Cardiac muscle cell (in vitro differentiated cells and primary cell): ENCODE data around the gene MPZL3. TPM values are rescaled to one million over a fixed set of nuclear protein-coding genes. Genes with fewer than 3 reads are reported as not detected.

Experiments used
- DNase-seq, 2 donors: peaks; one replicate each; pipeline versions ENCODE4 v3.0.0 to v3.0.0-alpha.2; 2010 to 2017; ENCODE audit warnings: low read depth in 1 of 2, low spot score in 1 of 2
- H3K27ac ChIP-seq: fragments of 200-600 bp; sonication (generic); 2 replicates; pipeline ENCODE4 v1.5.1; 2016
- H3K27me3 ChIP-seq: fragments of 200-600 bp; sonication (generic); 2 replicates; pipeline ENCODE4 v1.6.0; 2016; ENCODE audit warnings: control low read depth
- H3K36me3 ChIP-seq: fragments of 200-600 bp; sonication (generic); 2 replicates; pipeline ENCODE4 v1.5.1; 2016; ENCODE audit warnings: control low read depth
- H3K4me1 ChIP-seq: fragments of 200-600 bp; sonication (generic); 2 replicates; pipeline ENCODE4 v1.8.1; 2017; ENCODE audit warnings: low read depth, mild to moderate bottlenecking, mixed run types
- H3K4me3 ChIP-seq: fragments of 200-600 bp; sonication (generic); 2 replicates; pipeline ENCODE4 v1.5.1; 2016; ENCODE audit warnings: mild to moderate bottlenecking
- H3K9me3 ChIP-seq: fragments of 200-600 bp; sonication (generic); 2 replicates; pipeline ENCODE4 v1.5.1; 2017; ENCODE audit warnings: low read depth, mild to moderate bottlenecking, control low read depth
- CTCF ChIP-seq: IDR thresholded peaks from 2 replicates; pipeline ENCODE4 v1.5.1; 2012; ENCODE audit warnings: low read depth, mild to moderate bottlenecking, low read length
- polyA plus RNA-seq: library from polyadenylated mRNA; unstranded; fragments of >200 nt; fragmentation: Nextera tagmentation; extraction: Ambion mirVana; gene quantifications from 2 replicates; pipeline ENCODE4 v1.2.1, GENCODE V29; 2016
- total RNA-seq: library from RNA; depleted of rRNA; stranded (reverse); fragments of >200 nt; gene quantifications from 2 replicates; pipeline ENCODE4 v1.2.3, GENCODE V29; 2016

MPZL3 gene
- total and polyA plus RNA-seq, 2 experiments from 2014 or later = 0.07 to 0.12 TPM

GRCh38 chr11:118206391-118207031 lies 45.7 kb downstream of the MPZL3 start:
- H3K27ac ChIP-seq = no peak overlapping the region
- peak in 1 of 2 donors; percentile 5 for DNase-seq

DNA sequence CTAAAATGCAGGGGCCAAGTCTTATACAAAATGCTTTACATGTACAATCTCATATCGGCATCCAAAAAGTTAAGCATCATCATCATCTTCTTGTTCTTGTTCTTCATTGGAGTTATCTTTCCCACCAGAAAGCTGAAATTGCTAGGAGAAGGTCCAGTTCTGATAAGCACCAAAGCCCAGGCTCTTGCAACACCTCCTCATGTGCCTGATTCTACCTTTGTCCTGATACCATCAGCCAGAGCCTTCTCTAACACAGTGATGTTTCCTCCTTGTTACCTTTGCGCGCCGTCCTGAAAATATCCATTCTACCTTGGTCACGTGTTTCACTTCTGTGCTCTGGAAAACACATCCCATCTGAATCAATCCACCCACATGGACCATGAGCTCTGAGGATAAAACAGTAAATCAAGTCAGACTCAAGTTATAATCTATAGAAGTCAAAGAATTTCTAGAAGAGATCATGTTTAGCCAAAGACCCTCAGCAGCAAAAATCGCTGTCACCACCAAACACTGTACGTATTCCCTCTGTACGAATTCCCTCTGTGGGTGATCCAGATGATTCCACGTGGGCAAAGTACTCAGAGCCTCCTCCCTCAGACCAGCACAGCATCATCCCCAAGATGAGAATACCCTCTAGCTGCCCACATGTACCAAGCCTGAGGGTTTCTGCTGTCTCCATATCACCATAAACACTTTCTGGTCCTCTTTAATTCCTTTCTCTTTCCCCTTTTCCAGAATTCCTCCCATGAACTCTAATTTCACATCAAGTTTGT lies 46.4 kb downstream of the MPZL3 start:
- TF ChIP-seq CTCF = no peak
- H3K27ac ChIP-seq = no peak overlapping the region
- no peak for DNase-seq
- H3K4me3 ChIP-seq = no peak overlapping the region
- no peaks in the 10 kb centered on the region for H3K36me3 ChIP-seq
- no peaks in the 10 kb centered on the region for H3K9me3 ChIP-seq
- H3K4me1 ChIP-seq = no peaks in the 10 kb centered on the region
- H3K27me3 ChIP-seq = peaks cover 39% of the 10 kb centered on the region

More at GRCh38 chr11:118206391-118207031, 45.7 kb downstream of the MPZL3 start:
- Histone ChIP-seq H3K4me3 (no peak overlapping the region), H3K4me1 (no peaks in the 10 kb centered on the region), H3K9me3 (no peaks in the 10 kb centered on the region), H3K36me3 (no peaks in the 10 kb centered on the region), H3K27me3 (peaks cover 39% of the 10 kb centered on the region)
- TF ChIP-seq CTCF = no peak

- H3K27me3 ChIP-seq = peaks cover 30% of the 10 kb centered on the region
- peaks cover 8% of the 10 kb centered on the region for H3K4me1 ChIP-seq
- no peak for TF ChIP-seq CTCF
- no peaks in the 10 kb centered on the region for H3K9me3 ChIP-seq
- H3K36me3 ChIP-seq = no peaks in the 10 kb centered on the region
- no peak for DNase-seq
- H3K27ac ChIP-seq = no peak overlapping the region
- H3K4me3 ChIP-seq = no peak overlapping the region
Measured at GRCh38 chr11:118202599-118203422, 49.4 kb downstream of the MPZL3 start.

GRCh38 chr11:118201966-118202365 lies 50.2 kb downstream of the MPZL3 start:
- no peak for DNase-seq
- no peak for TF ChIP-seq CTCF
- H3K27me3 ChIP-seq = peaks cover 23% of the 10 kb centered on the region

DNA sequence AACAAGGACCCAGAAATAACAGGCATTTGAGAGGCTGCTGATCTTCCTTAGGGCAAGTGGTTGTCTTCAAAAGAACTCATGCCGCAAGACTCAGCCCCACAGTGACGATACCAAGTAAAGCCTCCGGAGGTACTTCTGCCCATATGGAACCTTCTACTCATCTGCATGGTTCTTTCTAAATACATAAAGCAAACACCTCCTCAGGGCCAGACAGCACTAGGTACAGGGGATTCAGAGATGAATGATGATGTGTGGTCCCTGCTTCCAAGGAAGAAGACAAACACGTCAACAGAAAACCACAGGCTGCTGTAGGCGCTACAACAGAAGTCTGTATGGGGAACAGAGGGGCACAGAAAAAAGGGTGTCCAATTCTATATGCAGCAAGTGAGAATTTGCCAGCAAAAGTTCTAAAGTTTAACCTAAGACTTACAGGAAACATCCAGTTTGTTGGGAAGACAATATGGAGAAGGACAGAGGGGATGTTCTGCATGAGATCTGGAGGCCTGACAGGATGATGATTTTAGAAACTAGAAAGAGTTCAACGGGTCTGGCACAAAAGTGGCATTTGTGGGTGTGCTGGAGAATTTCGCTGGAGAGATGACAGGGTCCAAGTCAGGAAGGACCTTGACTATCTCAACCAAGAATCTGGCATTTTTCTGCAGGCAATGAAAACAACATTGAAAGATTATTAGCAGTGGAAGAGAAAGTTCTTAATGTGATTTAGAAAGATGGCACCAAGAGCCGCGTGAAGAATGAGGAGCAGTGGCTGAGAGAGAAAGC lies 51.1 kb downstream of the MPZL3 start:
- no peaks in the 10 kb centered on the region for H3K9me3 ChIP-seq

More at GRCh38 chr11:118201966-118202365, 50.2 kb downstream of the MPZL3 start:
- Histone ChIP-seq H3K36me3 (no peaks in the 10 kb centered on the region), H3K27ac (no peak overlapping the region), H3K4me1 (peaks cover 8% of the 10 kb centered on the region), H3K4me3 (no peak overlapping the region), H3K9me3 (no peaks in the 10 kb centered on the region)

More for the DNA sequence above, 51.1 kb downstream of the MPZL3 start:
- Histone ChIP-seq H3K4me1 (peaks cover 8% of the 10 kb centered on the region), H3K27me3 (peaks cover 14% of the 10 kb centered on the region), H3K27ac (no peak overlapping the region), H3K36me3 (no peaks in the 10 kb centered on the region), H3K4me3 (no peak overlapping the region)
- TF ChIP-seq CTCF = no peak
- DNase-seq = no peak
